Astrocyte of the spinal cord (primary cell): ENCODE measurements around the gene PDX1.

Source experiments
- DNase-seq: peaks from one replicate; pipeline ENCODE4 v3.0.0; 2011; ENCODE audit warnings: low read depth, low spot score
- H3K4me3 ChIP-seq: 2 replicates; pipeline ENCODE4 v1.5.1; 2011; ENCODE audit warnings: low read depth, mild to moderate bottlenecking, low read length, moderate library complexity
- in situ Hi-C: cut with HindIII; loops from 2 replicates; pipeline ENCODE4 v1.10.0; 2017; ENCODE audit warnings: low sequenced_read_pairs
- TF ChIP-seq, protein P1 (sequence below): IDR thresholded peaks from 2 replicates; pipeline ENCODE4 v1.5.1; 2012; ENCODE audit warnings: low read depth, mild to moderate bottlenecking, low read length, inconsistent platforms

Gene PDX1

DNA sequence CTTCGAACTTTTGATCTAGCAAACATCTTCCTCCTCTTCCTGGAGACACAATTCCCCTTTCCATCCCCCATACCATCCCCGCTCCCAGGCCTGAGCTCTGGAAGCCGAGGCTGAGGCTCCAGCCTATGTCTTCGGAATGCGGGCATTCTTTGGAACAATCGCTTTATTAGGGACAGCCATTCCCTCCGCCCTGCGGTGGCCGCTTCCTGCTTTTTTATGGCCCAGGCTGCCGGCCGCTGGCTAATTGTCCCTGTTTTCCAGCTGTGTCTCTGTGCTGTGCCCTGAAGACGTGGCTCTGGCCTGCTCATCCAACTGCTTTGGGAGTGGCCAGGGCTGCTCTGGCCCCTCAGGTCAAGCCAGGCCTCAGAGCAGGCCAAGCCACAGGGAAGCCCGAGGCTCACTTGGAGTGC, 51.4 kb downstream of the PDX1 start:
- TF ChIP-seq, protein P1, sequence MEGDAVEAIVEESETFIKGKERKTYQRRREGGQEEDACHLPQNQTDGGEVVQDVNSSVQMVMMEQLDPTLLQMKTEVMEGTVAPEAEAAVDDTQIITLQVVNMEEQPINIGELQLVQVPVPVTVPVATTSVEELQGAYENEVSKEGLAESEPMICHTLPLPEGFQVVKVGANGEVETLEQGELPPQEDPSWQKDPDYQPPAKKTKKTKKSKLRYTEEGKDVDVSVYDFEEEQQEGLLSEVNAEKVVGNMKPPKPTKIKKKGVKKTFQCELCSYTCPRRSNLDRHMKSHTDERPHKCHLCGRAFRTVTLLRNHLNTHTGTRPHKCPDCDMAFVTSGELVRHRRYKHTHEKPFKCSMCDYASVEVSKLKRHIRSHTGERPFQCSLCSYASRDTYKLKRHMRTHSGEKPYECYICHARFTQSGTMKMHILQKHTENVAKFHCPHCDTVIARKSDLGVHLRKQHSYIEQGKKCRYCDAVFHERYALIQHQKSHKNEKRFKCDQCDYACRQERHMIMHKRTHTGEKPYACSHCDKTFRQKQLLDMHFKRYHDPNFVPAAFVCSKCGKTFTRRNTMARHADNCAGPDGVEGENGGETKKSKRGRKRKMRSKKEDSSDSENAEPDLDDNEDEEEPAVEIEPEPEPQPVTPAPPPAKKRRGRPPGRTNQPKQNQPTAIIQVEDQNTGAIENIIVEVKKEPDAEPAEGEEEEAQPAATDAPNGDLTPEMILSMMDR, result no peak
- in situ Hi-C loops, result no loop called here
- DNase-seq, result no peak
- H3K4me3 ChIP-seq, result no peak overlapping the region

DNA sequence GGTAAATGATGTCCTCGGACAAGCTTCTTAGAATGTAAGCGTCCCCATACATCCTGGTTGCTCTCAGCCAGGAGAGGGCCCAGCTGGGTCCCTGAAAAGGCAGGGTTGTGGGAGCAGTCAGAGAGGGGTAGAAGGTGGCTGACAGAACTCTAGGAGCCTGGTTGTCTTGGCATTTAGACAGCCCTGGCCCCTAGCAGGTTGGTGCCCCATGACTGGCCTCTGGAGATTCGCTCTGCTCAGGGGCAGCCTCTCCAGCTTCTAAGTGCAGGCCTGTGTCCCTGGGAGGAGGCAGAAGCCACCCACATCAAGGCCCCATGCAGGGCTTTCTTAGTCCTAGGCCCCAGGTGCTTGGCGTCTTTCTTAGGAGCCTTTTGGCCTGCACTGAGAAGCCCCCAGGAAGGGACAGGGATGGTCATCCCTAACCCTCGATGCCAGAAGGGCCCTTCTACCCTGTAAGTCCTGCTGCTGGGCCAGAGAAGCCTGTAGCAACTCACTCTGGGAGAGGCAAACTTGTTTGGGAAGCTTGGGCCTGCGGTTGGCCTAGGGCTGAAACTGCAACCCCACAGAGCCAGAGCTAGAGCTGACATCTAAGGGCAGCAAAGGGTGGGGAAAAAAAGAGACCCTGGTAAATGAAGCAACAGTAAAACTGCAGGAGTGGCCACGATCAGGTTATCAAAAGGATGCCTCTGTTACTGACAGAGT, 52.1 kb downstream of the PDX1 start:
- in situ Hi-C loops, result no loop called here
- H3K4me3 ChIP-seq, result no peak overlapping the region
- no peak for DNase-seq
- TF ChIP-seq, protein P1, result no peak

DNA sequence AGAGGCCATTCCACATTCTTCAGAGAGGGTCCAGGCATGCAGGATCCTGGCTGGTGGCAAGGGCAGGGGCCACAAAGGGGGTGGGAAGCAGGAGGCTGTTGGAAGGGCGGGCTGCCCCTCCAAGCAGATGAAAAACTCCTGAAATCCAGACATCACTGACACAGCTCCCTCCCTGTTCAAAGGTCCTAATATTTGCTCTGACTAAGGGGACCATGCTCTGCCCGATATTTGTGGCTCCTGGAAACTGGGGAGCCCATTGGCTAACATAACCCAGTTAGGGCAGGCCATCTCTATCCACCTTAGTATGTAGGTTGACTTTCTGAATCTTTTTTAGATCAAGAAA, 52.6 kb downstream of the PDX1 start:
- TF ChIP-seq, protein P1, result no peak
- in situ Hi-C loops, result no loop called here
- no peak for DNase-seq
- H3K4me3 ChIP-seq, result no peak overlapping the region

DNA sequence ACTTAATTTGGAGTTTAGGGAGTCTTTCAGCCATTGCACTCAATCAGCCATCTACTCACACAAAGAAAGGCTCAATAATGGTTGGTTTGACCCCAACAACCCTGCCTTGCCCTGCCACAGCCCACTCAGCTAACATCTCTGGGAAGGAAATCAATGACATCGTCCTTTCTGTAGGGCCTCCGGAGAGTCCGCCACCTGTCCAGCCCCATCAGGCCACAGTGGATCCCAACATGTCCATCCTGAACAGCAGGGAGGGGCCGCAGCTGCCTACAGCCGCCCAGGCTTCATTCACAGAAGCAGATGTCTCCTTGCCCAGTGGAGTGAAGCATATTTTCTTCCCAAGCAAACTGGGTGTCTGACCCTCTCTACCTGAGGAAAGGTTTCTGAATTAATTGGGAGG, 53.5 kb downstream of the PDX1 start:
- TF ChIP-seq, protein P1, result no peak
- in situ Hi-C loops, result no loop called here
- no peak for DNase-seq
- no peak overlapping the region for H3K4me3 ChIP-seq

DNA sequence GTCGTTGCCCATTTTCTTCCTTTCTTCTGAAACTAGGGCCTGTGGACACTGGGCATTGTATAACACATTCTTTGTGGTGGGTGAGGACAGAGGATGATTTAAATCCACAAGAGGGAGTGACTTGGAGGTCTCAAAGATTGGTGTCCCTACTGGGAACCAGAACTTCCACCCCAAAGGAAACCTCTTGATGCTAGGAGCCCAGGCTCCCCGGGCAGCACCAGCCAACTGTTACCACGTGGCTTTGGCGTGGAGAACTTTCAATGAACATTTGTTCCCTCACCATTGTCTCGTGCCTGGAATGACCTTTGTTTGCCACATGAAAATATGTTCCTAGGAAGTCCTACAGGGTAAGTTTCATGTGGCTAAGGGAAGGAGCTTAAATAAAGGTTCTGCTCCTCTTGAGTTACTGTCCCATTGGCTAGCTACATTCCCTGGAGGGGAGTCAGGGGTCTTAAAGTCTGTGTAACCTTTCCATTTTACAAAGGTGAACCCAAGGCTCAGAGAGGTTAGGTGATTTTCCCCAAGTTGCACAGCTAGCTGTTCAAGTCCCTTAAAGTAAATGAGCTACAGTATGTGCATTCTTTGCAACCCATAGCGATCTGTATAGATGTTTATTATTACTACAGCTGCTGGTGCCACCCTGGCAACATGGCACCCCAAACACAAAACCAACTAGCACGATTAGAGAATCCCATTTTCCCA, 54.3 kb downstream of the PDX1 start:
- TF ChIP-seq, protein P1, result no peak
- DNase-seq, result no peak
- in situ Hi-C loops, result no loop called here
- H3K4me3 ChIP-seq, result no peak overlapping the region
